Ovary (tissue), 3 donors: ENCODE data around the gene GDF11.

ENCODE experiments used
- EP300 ChIP-seq: sonication (generic); formaldehyde crosslinking; IDR thresholded peaks from one replicate; pipeline ENCODE4 v1.6.1; 2017; ENCODE audit warnings: antibody characterized with exemption
- TF ChIP-seq, protein P1 (sequence below), 3 donors: fragments of 450-650 bp in 2 of 3; fragments of 200-600 bp in 1 of 3; IDR thresholded peaks; one replicate each; pipeline versions ENCODE4 v1.5.1 to v1.8.0; 2016 to 2022; ENCODE audit warnings: antibody characterized with exemption in 3 of 3, mild to moderate bottlenecking in 1 of 3
- donor health status: DM: no; HTN: no; CAD: no.

GRCh38 chr12:55757701-55758100, 14.8 kb downstream of the GDF11 start:
- TF ChIP-seq, protein P1, sequence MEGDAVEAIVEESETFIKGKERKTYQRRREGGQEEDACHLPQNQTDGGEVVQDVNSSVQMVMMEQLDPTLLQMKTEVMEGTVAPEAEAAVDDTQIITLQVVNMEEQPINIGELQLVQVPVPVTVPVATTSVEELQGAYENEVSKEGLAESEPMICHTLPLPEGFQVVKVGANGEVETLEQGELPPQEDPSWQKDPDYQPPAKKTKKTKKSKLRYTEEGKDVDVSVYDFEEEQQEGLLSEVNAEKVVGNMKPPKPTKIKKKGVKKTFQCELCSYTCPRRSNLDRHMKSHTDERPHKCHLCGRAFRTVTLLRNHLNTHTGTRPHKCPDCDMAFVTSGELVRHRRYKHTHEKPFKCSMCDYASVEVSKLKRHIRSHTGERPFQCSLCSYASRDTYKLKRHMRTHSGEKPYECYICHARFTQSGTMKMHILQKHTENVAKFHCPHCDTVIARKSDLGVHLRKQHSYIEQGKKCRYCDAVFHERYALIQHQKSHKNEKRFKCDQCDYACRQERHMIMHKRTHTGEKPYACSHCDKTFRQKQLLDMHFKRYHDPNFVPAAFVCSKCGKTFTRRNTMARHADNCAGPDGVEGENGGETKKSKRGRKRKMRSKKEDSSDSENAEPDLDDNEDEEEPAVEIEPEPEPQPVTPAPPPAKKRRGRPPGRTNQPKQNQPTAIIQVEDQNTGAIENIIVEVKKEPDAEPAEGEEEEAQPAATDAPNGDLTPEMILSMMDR (IDR thresholded peaks at IDR 0.05): no peak
- no peak for TF ChIP-seq EP300
